Astrocyte (in vitro differentiated cells and primary cell): Measurements from ENCODE around the gene ESPNL.

Experiments used
- EZH2 ChIP-seq: IDR thresholded peaks from 2 replicates; pipeline ENCODE4 v1.6.1; 2012; ENCODE audit warnings: mild to moderate bottlenecking, low read length, inconsistent platforms; ENCODE audit not compliant: insufficient read depth
- TF ChIP-seq, protein P1 (sequence below): IDR thresholded peaks from 2 replicates; pipeline ENCODE4 v1.5.1; 2011; ENCODE audit warnings: low read depth, mild to moderate bottlenecking, inconsistent platforms, low read length, moderate library complexity; ENCODE audit not compliant: insufficient read depth

- TF ChIP-seq, protein P1, sequence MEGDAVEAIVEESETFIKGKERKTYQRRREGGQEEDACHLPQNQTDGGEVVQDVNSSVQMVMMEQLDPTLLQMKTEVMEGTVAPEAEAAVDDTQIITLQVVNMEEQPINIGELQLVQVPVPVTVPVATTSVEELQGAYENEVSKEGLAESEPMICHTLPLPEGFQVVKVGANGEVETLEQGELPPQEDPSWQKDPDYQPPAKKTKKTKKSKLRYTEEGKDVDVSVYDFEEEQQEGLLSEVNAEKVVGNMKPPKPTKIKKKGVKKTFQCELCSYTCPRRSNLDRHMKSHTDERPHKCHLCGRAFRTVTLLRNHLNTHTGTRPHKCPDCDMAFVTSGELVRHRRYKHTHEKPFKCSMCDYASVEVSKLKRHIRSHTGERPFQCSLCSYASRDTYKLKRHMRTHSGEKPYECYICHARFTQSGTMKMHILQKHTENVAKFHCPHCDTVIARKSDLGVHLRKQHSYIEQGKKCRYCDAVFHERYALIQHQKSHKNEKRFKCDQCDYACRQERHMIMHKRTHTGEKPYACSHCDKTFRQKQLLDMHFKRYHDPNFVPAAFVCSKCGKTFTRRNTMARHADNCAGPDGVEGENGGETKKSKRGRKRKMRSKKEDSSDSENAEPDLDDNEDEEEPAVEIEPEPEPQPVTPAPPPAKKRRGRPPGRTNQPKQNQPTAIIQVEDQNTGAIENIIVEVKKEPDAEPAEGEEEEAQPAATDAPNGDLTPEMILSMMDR = no peak
- TF ChIP-seq EZH2 = no peak
Measured at GRCh38 chr2:238155051-238155760, 55.1 kb downstream of the ESPNL start.
